Upper lobe of left lung (tissue), 4 donors: Measurements from ENCODE around the gene ELP1.

Experiments
- CTCF ChIP-seq, 6 experiments: fragments of 450-650 bp in 4 of 6; fragments of 200-600 bp in 2 of 6; sonication (generic) in 2 of 6; IDR thresholded peaks; one replicate each; pipeline ENCODE4 v1.5.1; 2016 to 2019; ENCODE audit warnings: antibody characterized with exemption in 6 of 6
- EP300 ChIP-seq, 4 donors: sonication (generic); formaldehyde crosslinking; IDR thresholded peaks; one replicate each; pipeline ENCODE4 v1.5.1; 2017; ENCODE audit warnings: antibody characterized with exemption in 4 of 4, control low read depth in 2 of 4
- POLR2A ChIP-seq, 4 donors: fragments of 450-650 bp; IDR thresholded peaks; one replicate each; pipeline ENCODE4 v1.5.1; 2016 to 2017; ENCODE audit warnings: antibody characterized with exemption in 4 of 4, mild to moderate bottlenecking in 2 of 4
- POLR2AphosphoS5 ChIP-seq, 2 donors: sonication (generic); formaldehyde crosslinking; IDR thresholded peaks; one replicate each; pipeline ENCODE4 v1.5.1; 2017; ENCODE audit warnings: antibody characterized with exemption in 2 of 2

- TF ChIP-seq POLR2A (IDR thresholded peaks at IDR 0.05) (no peak), POLR2AphosphoS5 (IDR thresholded peaks at IDR 0.05) (no peak), EP300 (IDR thresholded peaks at IDR 0.05) (no peak), CTCF (IDR thresholded peaks at IDR 0.05) (no peak)
Observed at GRCh38 chr9:108939975-108940374, 6.1 kb upstream of the ELP1 start.
